ENCODE measurements around the gene FAM120AOS. TPM values are rescaled to one million over a fixed set of nuclear protein-coding genes. Genes with fewer than 3 reads are reported as not detected.
A peak's percentile ranks its signal among the peaks of the same experiment; 100 is the strongest.

FAM120AOS gene
- total RNA-seq, 1 experiment from 2014 or later = 53.6 TPM

DNA sequence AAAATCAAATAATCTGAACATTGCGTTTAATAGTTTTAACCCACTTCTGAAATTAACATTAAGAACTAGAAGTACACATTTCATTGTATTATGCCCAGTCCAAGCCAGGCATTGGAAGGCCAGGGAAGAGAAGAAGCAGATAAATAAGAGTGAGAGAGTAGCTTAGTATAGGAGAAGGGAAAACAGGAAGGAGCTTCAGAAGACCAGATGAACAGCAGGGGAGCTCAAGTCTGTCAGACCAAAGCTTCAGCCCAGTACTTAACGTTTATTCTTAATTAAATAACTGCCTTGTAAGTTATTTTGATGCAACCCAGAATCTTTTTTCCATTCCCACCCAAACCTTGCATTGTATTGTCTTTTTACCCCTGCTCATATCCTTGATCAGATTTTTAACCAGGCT is 11.5 kb upstream of the FAM120AOS start:
- no peak overlapping the region for H2AFZ ChIP-seq (ENCODE audit: low read length)
- peaks cover 43% of the 10 kb centered on the region for H3K79me2 ChIP-seq (ENCODE audit: insufficient read depth, low read length)
- H4K5ac ChIP-seq (ENCODE audit: insufficient read length, low read depth, low read length) = no peak overlapping the region
- no peak overlapping the region for H2BK5ac ChIP-seq (ENCODE audit: insufficient read length, low read length)
- H3K18ac ChIP-seq (ENCODE audit: insufficient read length, low read depth, low read length) = no peak overlapping the region
- no peak overlapping the region for H4K8ac ChIP-seq (replicated peaks; ENCODE audit: insufficient read length, low read depth, low read length)
- no peaks in the 10 kb centered on the region for H3K23me2 ChIP-seq (ENCODE audit: insufficient read length, low read depth, low read length, poor library complexity, severe bottlenecking)
- H3K27me3 Mint-ChIP-seq (ENCODE audit: low read depth) = no peaks in the 10 kb centered on the region
- H3K4me1 ChIP-seq (ENCODE audit: insufficient read depth, low read length) = peaks cover 23% of the 10 kb centered on the region
- no peak overlapping the region for H3K56ac ChIP-seq (ENCODE audit: insufficient read length, low read depth, low read length)
- H3K79me1 ChIP-seq (ENCODE audit: insufficient read depth, low read depth, low read length, poor library complexity, severe bottlenecking) = peaks cover 14% of the 10 kb centered on the region
- H3K14ac ChIP-seq (ENCODE audit: insufficient read depth, low read length) = no peak overlapping the region
- H3K27ac ChIP-seq (ENCODE audit: insufficient read length, low read depth, low read length) = no peak overlapping the region
- no peaks in the 10 kb centered on the region for H4K20me1 ChIP-seq (ENCODE audit: control insufficient read depth, insufficient read depth, insufficient read length)
- H3K27me3 ChIP-seq (ENCODE audit: insufficient read depth, low read length) = no peaks in the 10 kb centered on the region
- H3K27ac Mint-ChIP-seq = peak overlapping the region in 1 of 3 experiments; percentile 43; a peak in 3 of 7 replicates
- TF ChIP-seq, protein P1, sequence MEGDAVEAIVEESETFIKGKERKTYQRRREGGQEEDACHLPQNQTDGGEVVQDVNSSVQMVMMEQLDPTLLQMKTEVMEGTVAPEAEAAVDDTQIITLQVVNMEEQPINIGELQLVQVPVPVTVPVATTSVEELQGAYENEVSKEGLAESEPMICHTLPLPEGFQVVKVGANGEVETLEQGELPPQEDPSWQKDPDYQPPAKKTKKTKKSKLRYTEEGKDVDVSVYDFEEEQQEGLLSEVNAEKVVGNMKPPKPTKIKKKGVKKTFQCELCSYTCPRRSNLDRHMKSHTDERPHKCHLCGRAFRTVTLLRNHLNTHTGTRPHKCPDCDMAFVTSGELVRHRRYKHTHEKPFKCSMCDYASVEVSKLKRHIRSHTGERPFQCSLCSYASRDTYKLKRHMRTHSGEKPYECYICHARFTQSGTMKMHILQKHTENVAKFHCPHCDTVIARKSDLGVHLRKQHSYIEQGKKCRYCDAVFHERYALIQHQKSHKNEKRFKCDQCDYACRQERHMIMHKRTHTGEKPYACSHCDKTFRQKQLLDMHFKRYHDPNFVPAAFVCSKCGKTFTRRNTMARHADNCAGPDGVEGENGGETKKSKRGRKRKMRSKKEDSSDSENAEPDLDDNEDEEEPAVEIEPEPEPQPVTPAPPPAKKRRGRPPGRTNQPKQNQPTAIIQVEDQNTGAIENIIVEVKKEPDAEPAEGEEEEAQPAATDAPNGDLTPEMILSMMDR (conservative IDR thresholded peaks at IDR 0.05) = no peak
- peak overlapping the region in 1 of 2 experiments; percentile 6; a peak in 2 of 5 replicates for H3K4me3 Mint-ChIP-seq
- WGBS (ENCODE audit: extremely low coverage, insufficient read length, low lambda C conversion rate) = no CpG with 5 or more reads among the region's 2 CpGs
- H2AK5ac ChIP-seq (ENCODE audit: insufficient read length, low read length) = no peak overlapping the region
- H3T11ph ChIP-seq (ENCODE audit: low read length) = no peak overlapping the region
- no peak overlapping the region for H3K4ac ChIP-seq (ENCODE audit: low read depth, low read length)
- H4K91ac ChIP-seq (ENCODE audit: insufficient read length, low read depth, low read length) = no peak overlapping the region
- H3K4me2 ChIP-seq (ENCODE audit: insufficient read depth, insufficient read length, low read length) = no peak overlapping the region
- H3K23ac ChIP-seq (ENCODE audit: insufficient read length, low read depth, low read length) = no peak overlapping the region
- no peaks in the 10 kb centered on the region for H3K9me3 ChIP-seq (ENCODE audit: control insufficient read depth, low read depth, low read length)
- H2BK20ac ChIP-seq (ENCODE audit: low read depth, low read length, poor library complexity, severe bottlenecking) = no peak overlapping the region
- no peak overlapping the region for H2BK120ac ChIP-seq (ENCODE audit: low read depth, low read length, poor library complexity, severe bottlenecking)
- H2BK12ac ChIP-seq (ENCODE audit: insufficient read length, low read depth, low read length) = no peak overlapping the region
- H2BK15ac ChIP-seq (ENCODE audit: low read depth, low read length) = no peak overlapping the region
- no peak overlapping the region for H3K9ac ChIP-seq (ENCODE audit: extremely low read depth, insufficient read length, low read length)
- DNase-seq = no peak
- peaks cover 68 to 75% of the 10 kb centered on the region in 2 experiments for H3K4me1 Mint-ChIP-seq
- H3K36me3 Mint-ChIP-seq (ENCODE audit: insufficient read depth in 1 of 3, low read depth in 3 of 3) = no peaks in the 10 kb centered on the region
- no peaks in the 10 kb centered on the region for H3K9me3 Mint-ChIP-seq

All from H9 (cell line).